ENCODE results near the gene PDAP1. TPM values are rescaled to one million over a fixed set of nuclear protein-coding genes. Genes with fewer than 3 reads are reported as not detected.

PDAP1 gene
- total and polyA plus RNA-seq, 2 of the 4 experiments (the other 2 are of a cell fraction), result 40.3 to 193 TPM

- Histone ChIP-seq H2BK15ac (ENCODE audit: low read depth, low read length) (no peak overlapping the region), H3K18ac (ENCODE audit: low read depth, low read length) (no peak overlapping the region), H3K9me1 (ENCODE audit: insufficient read depth, low read length) (peaks cover 3% of the 10 kb centered on the region), H3K36me3 (ENCODE audit: control insufficient read depth, insufficient read depth, low read length) (peaks cover 74% of the 10 kb centered on the region), H3K27me3 (ENCODE audit: control insufficient read depth, insufficient read depth, low read length) (no peaks in the 10 kb centered on the region), H3K79me1 (ENCODE audit: low read depth in 1 of 2, low read length in 2 of 2) (peaks cover 13 to 59% of the 10 kb centered on the region in 2 experiments), H4K20me1 (ENCODE audit: insufficient read depth, low read length) (peaks cover 67% of the 10 kb centered on the region), H2AFZ (replicated peaks; ENCODE audit: low read length, poor library complexity) (no peak overlapping the region), H3K4me2 (ENCODE audit: low read depth, low read length) (no peak overlapping the region), H3K4me1 (ENCODE audit: control insufficient read depth, insufficient read depth, low read length) (peaks cover 9% of the 10 kb centered on the region), H4K8ac (ENCODE audit: low read depth in 2 of 2, low read length in 2 of 2) (no peak overlapping the region), H2BK20ac (ENCODE audit: low read depth, low read length) (no peak overlapping the region), H3K56ac (ENCODE audit: extremely low read depth, insufficient read depth, low read length) (no peak overlapping the region), H3K23ac (ENCODE audit: low read depth, low read length) (no peak overlapping the region), H3K4ac (ENCODE audit: low read depth, low read length) (no peak overlapping the region), H3K9ac (ENCODE audit: low read depth, low read length) (no peak overlapping the region), H3K9me3 (ENCODE audit: control insufficient read depth, insufficient read depth, low read length) (no peaks in the 10 kb centered on the region), H2BK120ac (ENCODE audit: low read depth, low read length) (no peak overlapping the region), H4K5ac (ENCODE audit: low read depth, low read length) (no peak overlapping the region), H3K4me3 (ENCODE audit: insufficient read depth, low read depth, low read length) (no peak overlapping the region), H2AK5ac (ENCODE audit: low read depth, low read length) (no peak overlapping the region), H3K27ac (ENCODE audit: insufficient read depth, low read length) (no peak overlapping the region), H2BK5ac (ENCODE audit: low read depth, low read length, poor library complexity, severe bottlenecking) (no peak overlapping the region), H2AK9ac (replicated peaks; ENCODE audit: low read depth, low read length, poor library complexity) (no peak overlapping the region), H4K91ac (ENCODE audit: insufficient read depth, low read depth, low read length) (no peak overlapping the region), H3K14ac (replicated peaks; ENCODE audit: low read depth, low read length) (no peak overlapping the region)
- ATAC-seq (ENCODE audit: low read depth) (no peak), DNase-seq (no peak)
- no TSS peak for BruUV-seq (replicated peaks)
- ChIA-PET POLR2A (ENCODE audit: unreplicated experiment) (no interaction called here), CTCF (no interaction called here)
- in situ Hi-C loops (cut with MboI; ENCODE audit: low sequenced_read_pairs) (no loop called here), intact Hi-C loops (cut with micrococcal nuclease) (no loop called here), dilution Hi-C loops (cut with HindIII; ENCODE audit: low sequenced_read_pairs, unreplicated experiment) (no loop called here)
- TF ChIP-seq, protein P1, sequence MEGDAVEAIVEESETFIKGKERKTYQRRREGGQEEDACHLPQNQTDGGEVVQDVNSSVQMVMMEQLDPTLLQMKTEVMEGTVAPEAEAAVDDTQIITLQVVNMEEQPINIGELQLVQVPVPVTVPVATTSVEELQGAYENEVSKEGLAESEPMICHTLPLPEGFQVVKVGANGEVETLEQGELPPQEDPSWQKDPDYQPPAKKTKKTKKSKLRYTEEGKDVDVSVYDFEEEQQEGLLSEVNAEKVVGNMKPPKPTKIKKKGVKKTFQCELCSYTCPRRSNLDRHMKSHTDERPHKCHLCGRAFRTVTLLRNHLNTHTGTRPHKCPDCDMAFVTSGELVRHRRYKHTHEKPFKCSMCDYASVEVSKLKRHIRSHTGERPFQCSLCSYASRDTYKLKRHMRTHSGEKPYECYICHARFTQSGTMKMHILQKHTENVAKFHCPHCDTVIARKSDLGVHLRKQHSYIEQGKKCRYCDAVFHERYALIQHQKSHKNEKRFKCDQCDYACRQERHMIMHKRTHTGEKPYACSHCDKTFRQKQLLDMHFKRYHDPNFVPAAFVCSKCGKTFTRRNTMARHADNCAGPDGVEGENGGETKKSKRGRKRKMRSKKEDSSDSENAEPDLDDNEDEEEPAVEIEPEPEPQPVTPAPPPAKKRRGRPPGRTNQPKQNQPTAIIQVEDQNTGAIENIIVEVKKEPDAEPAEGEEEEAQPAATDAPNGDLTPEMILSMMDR (conservative IDR thresholded peaks at IDR 0.05; ENCODE audit: low read depth, low read length), result no peak
- TF ChIP-seq RFX5 (IDR thresholded peaks at IDR 0.05; ENCODE audit: low read depth, low read length) (no peak), CHD1 (IDR thresholded peaks at IDR 0.05; ENCODE audit: low read depth, low read length) (no peak), SMC3 (IDR thresholded peaks at IDR 0.05; ENCODE audit: low read depth, low read length) (no peak), FOS (IDR thresholded peaks at IDR 0.05; ENCODE audit: low read depth, low read length) (no peak), MAFK (IDR thresholded peaks at IDR 0.05; ENCODE audit: low read depth, low read length) (no peak), RAD21 (IDR thresholded peaks at IDR 0.05; ENCODE audit: low read length) (no peak), RCOR1 (IDR thresholded peaks at IDR 0.05; ENCODE audit: insufficient replicate concordance, low read length) (no peak), POLR2A (IDR thresholded peaks at IDR 0.05; ENCODE audit: low read depth, low read length) (no peak), USF2 (IDR thresholded peaks at IDR 0.05; ENCODE audit: low read depth, low read length) (no peak), BHLHE40 (IDR thresholded peaks at IDR 0.05; ENCODE audit: low read depth, low read length) (no peak), CEBPB (IDR thresholded peaks at IDR 0.05; ENCODE audit: low read depth, low read length) (no peak), MAZ (IDR thresholded peaks at IDR 0.05; ENCODE audit: borderline replicate concordance, low read depth, low read length) (no peak), MXI1 (IDR thresholded peaks at IDR 0.05; ENCODE audit: borderline replicate concordance, low read depth, low read length) (no peak), NFE2L2 (IDR thresholded peaks at IDR 0.05; ENCODE audit: low read depth, low read length) (no peak)
- TF ChIP-seq, protein P2, sequence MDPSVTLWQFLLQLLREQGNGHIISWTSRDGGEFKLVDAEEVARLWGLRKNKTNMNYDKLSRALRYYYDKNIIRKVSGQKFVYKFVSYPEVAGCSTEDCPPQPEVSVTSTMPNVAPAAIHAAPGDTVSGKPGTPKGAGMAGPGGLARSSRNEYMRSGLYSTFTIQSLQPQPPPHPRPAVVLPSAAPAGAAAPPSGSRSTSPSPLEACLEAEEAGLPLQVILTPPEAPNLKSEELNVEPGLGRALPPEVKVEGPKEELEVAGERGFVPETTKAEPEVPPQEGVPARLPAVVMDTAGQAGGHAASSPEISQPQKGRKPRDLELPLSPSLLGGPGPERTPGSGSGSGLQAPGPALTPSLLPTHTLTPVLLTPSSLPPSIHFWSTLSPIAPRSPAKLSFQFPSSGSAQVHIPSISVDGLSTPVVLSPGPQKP (IDR thresholded peaks at IDR 0.05; ENCODE audit: borderline replicate concordance, low read depth, low read length), result no peak
- no CpG with 5 or more reads among the region's 4 CpGs for WGBS, 2 experiments (ENCODE audit: extremely low coverage in 2 of 2, insufficient read length in 1 of 2)
These were observed 14.3 kb downstream of the PDAP1 start for GRCh38 chr7:99394188-99394502.

Measured in IMR-90 (cell line).